Measurements from ENCODE around the gene RUNX1. TPM values are rescaled to one million over a fixed set of nuclear protein-coding genes. Genes with fewer than 3 reads are reported as not detected.
"Not testable (repeated sequence)": the region's sequence is repeated elsewhere in the genome, so short reads cannot be mapped to it uniquely, and the experiment has no call there.

The RUNX1 gene
- total RNA-seq, 2 experiments from 2014 or later, result 50.6 to 55.8 TPM

- no peak overlapping the region for H3K4me3 Mint-ChIP-seq
- POLR2A ChIA-PET, result interaction anchor here (0.6 to 1.6 kb wide), 4 partner anchors 13 to 113 kb away, joined by 3 to 6 read pairs (median 4); no protein-coding TSS in a partner anchor
- CTCF ChIA-PET, result interaction anchor here (1.3 to 1.4 kb wide), 2 partner anchors 24 to 113 kb away, joined by 4 to 5 read pairs; no protein-coding TSS in a partner anchor
- no peak for DNase-seq
- intact Hi-C loops (cut with micrococcal nuclease), result loop anchor here (1.0 kb wide), 1 partner anchor 8 kb away; no protein-coding TSS in a partner anchor
- peaks cover 86% of the 10 kb centered on the region for H3K4me1 Mint-ChIP-seq (ENCODE audit: low read depth)
- peak overlapping the region; percentile 56 for H3K27ac Mint-ChIP-seq
- no peaks in the 10 kb centered on the region for H3K27me3 Mint-ChIP-seq
- H3K36me3 Mint-ChIP-seq, result peaks cover 4% of the 10 kb centered on the region
- no peaks in the 10 kb centered on the region for H3K9me3 Mint-ChIP-seq
These were observed 46.0 kb downstream of the RUNX1 start for GRCh38 chr21:35002879-35003722.

GRCh38 chr21:34999397-34999941, 49.6 kb downstream of the RUNX1 start:
- no peak for DNase-seq
- no peaks in the 10 kb centered on the region for H3K9me3 Mint-ChIP-seq
- no peak overlapping the region for H3K4me3 Mint-ChIP-seq
- ChIA-PET POLR2A (interaction anchor here (0.9 to 1.3 kb wide), 4 partner anchors 10 to 111 kb away, joined by 3 to 7 read pairs (median 3); no protein-coding TSS in a partner anchor), CTCF (interaction anchor here (2.4 kb wide), 1 partner anchor 10 kb away, joined by 9 read pairs; no protein-coding TSS in a partner anchor)
- intact Hi-C loops (cut with micrococcal nuclease), result no loop called here
- peak overlapping the region; percentile 23 for H3K27ac Mint-ChIP-seq
- peaks cover 87% of the 10 kb centered on the region for H3K4me1 Mint-ChIP-seq (ENCODE audit: low read depth)
- H3K36me3 Mint-ChIP-seq, result peaks cover 4% of the 10 kb centered on the region
- H3K27me3 Mint-ChIP-seq, result no peaks in the 10 kb centered on the region

- peaks cover 74% of the 10 kb centered on the region for H3K4me1 Mint-ChIP-seq (ENCODE audit: low read depth)
- H3K27me3 Mint-ChIP-seq, result no peaks in the 10 kb centered on the region
- H3K36me3 Mint-ChIP-seq, result peaks cover 4% of the 10 kb centered on the region
- no peaks in the 10 kb centered on the region for H3K9me3 Mint-ChIP-seq
- ChIA-PET POLR2A (no interaction called here), CTCF (interaction anchor here (0.6 kb wide), 1 partner anchor 17 kb away, joined by 3 read pairs; no protein-coding TSS in a partner anchor)
- no peak overlapping the region for H3K27ac Mint-ChIP-seq
- DNase-seq, result no peak
- H3K4me3 Mint-ChIP-seq, result no peak overlapping the region
- intact Hi-C loops (cut with micrococcal nuclease), result no loop called here
These were observed 50.9 kb downstream of the RUNX1 start for GRCh38 chr21:34998176-34998575.

- intact Hi-C loops (cut with micrococcal nuclease), result no loop called here
- H3K4me3 Mint-ChIP-seq, result no peak overlapping the region
- no peak overlapping the region for H3K27ac Mint-ChIP-seq
- H3K4me1 Mint-ChIP-seq (ENCODE audit: low read depth), result peaks cover 68% of the 10 kb centered on the region
- CTCF ChIA-PET, result interaction anchor here (1.5 to 1.6 kb wide), 2 partner anchors 53 to 105 kb away, joined by 3 to 4 read pairs; no protein-coding TSS in a partner anchor
- no peak for DNase-seq
- H3K9me3 Mint-ChIP-seq, result no peaks in the 10 kb centered on the region
- POLR2A ChIA-PET, result interaction anchor here (0.7 kb wide), 1 partner anchor 8 kb away, joined by 3 read pairs; no protein-coding TSS in a partner anchor
- no peaks in the 10 kb centered on the region for H3K27me3 Mint-ChIP-seq
- H3K36me3 Mint-ChIP-seq, result peaks cover 4% of the 10 kb centered on the region
These were observed 51.8 kb downstream of the RUNX1 start for GRCh38 chr21:34997294-34997693.

GRCh38 chr21:34996304-34997101, 52.6 kb downstream of the RUNX1 start:
- Mint-ChIP-seq H3K9me3 (no peaks in the 10 kb centered on the region), H3K4me3 (peak overlapping the region; percentile 27), H3K36me3 (peaks cover 3% of the 10 kb centered on the region), H3K27ac (peak overlapping the region; percentile 81), H3K4me1 (ENCODE audit: low read depth) (peaks cover 67% of the 10 kb centered on the region), H3K27me3 (no peaks in the 10 kb centered on the region)
- ChIA-PET CTCF (interaction anchor here (1.5 to 1.6 kb wide), 2 partner anchors 54 to 104 kb away, joined by 3 to 4 read pairs; no protein-coding TSS in a partner anchor), POLR2A (interaction anchor here (0.7 to 1.2 kb wide), 4 partner anchors 8 to 22 kb away, joined by 3 read pairs; no protein-coding TSS in a partner anchor)
- intact Hi-C loops (cut with micrococcal nuclease), result no loop called here
- DNase-seq, result peak; percentile 56

- ChIA-PET CTCF (interaction anchor here (1.5 to 1.6 kb wide), 2 partner anchors 55 to 103 kb away, joined by 3 to 4 read pairs; no protein-coding TSS in a partner anchor), POLR2A (interaction anchor here (0.9 to 1.3 kb wide), 5 partner anchors 13 to 109 kb away, joined by 3 to 7 read pairs (median 3); no protein-coding TSS in a partner anchor)
- no peak for DNase-seq
- intact Hi-C loops (cut with micrococcal nuclease), result no loop called here
- Mint-ChIP-seq H3K27me3 (no peaks in the 10 kb centered on the region), H3K9me3 (no peaks in the 10 kb centered on the region), H3K4me1 (ENCODE audit: low read depth) (peaks cover 70% of the 10 kb centered on the region), H3K4me3 (peak overlapping the region; percentile 27), H3K27ac (peak overlapping the region; percentile 81), H3K36me3 (peaks cover 5% of the 10 kb centered on the region)
These were observed 53.2 kb downstream of the RUNX1 start for GRCh38 chr21:34995979-34996303.

- H3K4me1 Mint-ChIP-seq (ENCODE audit: low read depth), result peaks cover 72% of the 10 kb centered on the region
- DNase-seq, result no peak
- POLR2A ChIA-PET, result interaction anchor here (0.6 to 1.3 kb wide), 8 partner anchors 11 to 108 kb away, joined by 3 to 7 read pairs (median 4); no protein-coding TSS in a partner anchor
- no peaks in the 10 kb centered on the region for H3K27me3 Mint-ChIP-seq
- no peak overlapping the region for H3K4me3 Mint-ChIP-seq
- H3K36me3 Mint-ChIP-seq, result peaks cover 5% of the 10 kb centered on the region
- H3K27ac Mint-ChIP-seq, result peak overlapping the region; percentile 81
- intact Hi-C loops (cut with micrococcal nuclease), result no loop called here
- no peaks in the 10 kb centered on the region for H3K9me3 Mint-ChIP-seq
- CTCF ChIA-PET, result interaction anchor here (1.2 kb wide), 1 partner anchor 10 kb away, joined by 3 read pairs; no protein-coding TSS in a partner anchor
These were observed 54.1 kb downstream of the RUNX1 start for GRCh38 chr21:34994766-34995631.

GRCh38 chr21:34993521-34993921, 55.6 kb downstream of the RUNX1 start:
- H3K4me3 Mint-ChIP-seq; H3K27ac Mint-ChIP-seq; DNase-seq; H3K27me3 Mint-ChIP-seq; H3K9me3 Mint-ChIP-seq; H3K36me3 Mint-ChIP-seq; POLR2A ChIA-PET; CTCF ChIA-PET; intact Hi-C loops (cut with micrococcal nuclease): not testable (repeated sequence)
- H3K4me1 Mint-ChIP-seq (ENCODE audit: low read depth), result peaks cover 74% of the 10 kb centered on the region

GRCh38 chr21:34992736-34993398, 56.2 kb downstream of the RUNX1 start:
- H3K36me3 Mint-ChIP-seq, result peaks cover 2% of the 10 kb centered on the region
- intact Hi-C loops (cut with micrococcal nuclease), result no loop called here
- no peak overlapping the region for H3K4me3 Mint-ChIP-seq
- ChIA-PET POLR2A (no interaction called here), CTCF (no interaction called here)
- no peaks in the 10 kb centered on the region for H3K27me3 Mint-ChIP-seq
- H3K9me3 Mint-ChIP-seq, result no peaks in the 10 kb centered on the region
- H3K27ac Mint-ChIP-seq, result no peak overlapping the region
- DNase-seq, result no peak
- peaks cover 76% of the 10 kb centered on the region for H3K4me1 Mint-ChIP-seq (ENCODE audit: low read depth)

- no peak for DNase-seq
- no peaks in the 10 kb centered on the region for H3K9me3 Mint-ChIP-seq
- intact Hi-C loops (cut with micrococcal nuclease), result no loop called here
- peaks cover 76% of the 10 kb centered on the region for H3K4me1 Mint-ChIP-seq (ENCODE audit: low read depth)
- H3K36me3 Mint-ChIP-seq, result peaks cover 2% of the 10 kb centered on the region
- no peak overlapping the region for H3K4me3 Mint-ChIP-seq
- H3K27me3 Mint-ChIP-seq, result no peaks in the 10 kb centered on the region
- H3K27ac Mint-ChIP-seq, result no peak overlapping the region
- POLR2A ChIA-PET, result no interaction called here
- CTCF ChIA-PET, result no interaction called here
These were observed 56.9 kb downstream of the RUNX1 start for GRCh38 chr21:34992180-34992579.
